Loucy (cell line): ENCODE data around the gene EVI5.

Experiments
- H2AFZ ChIP-seq: fragments of 200-600 bp; sonication (generic); 2 replicates; pipeline ENCODE4 v1.6.0; 2016; ENCODE audit warnings: antibody characterized with exemption, mild to moderate bottlenecking, low read length, moderate library complexity
- H3F3A ChIP-seq: fragments of 200-600 bp; 2 replicates; pipeline ENCODE4 v1.6.0; 2016; ENCODE audit warnings: antibody characterized with exemption, low read depth, mild to moderate bottlenecking
- H3K27me3 ChIP-seq: fragments of 200-600 bp; sonication (generic); 2 replicates; pipeline ENCODE4 v1.6.1; 2014; ENCODE audit warnings: low read length, mild to moderate bottlenecking; ENCODE audit not compliant: insufficient read depth, poor library complexity, severe bottlenecking
- H3K36me3 ChIP-seq: fragments of 200-600 bp; sonication (generic); 2 replicates; pipeline ENCODE4 v1.6.1; 2016; ENCODE audit warnings: low read length; ENCODE audit not compliant: insufficient read depth
- H3K4me1 ChIP-seq: fragments of 200-600 bp; sonication (generic); 2 replicates; pipeline ENCODE4 v1.5.1; 2014; ENCODE audit warnings: low read length, mild to moderate bottlenecking; ENCODE audit not compliant: insufficient read depth, poor library complexity, severe bottlenecking
- H3K4me2 ChIP-seq: fragments of 200-600 bp; sonication (generic); 2 replicates; pipeline ENCODE4 v1.6.0; 2014; ENCODE audit warnings: antibody characterized with exemption, low read length, low read depth, mild to moderate bottlenecking; ENCODE audit not compliant: poor library complexity, severe bottlenecking
- H3K4me3 ChIP-seq: fragments of 200-600 bp; sonication (generic); 2 replicates; pipeline ENCODE4 v1.5.1; 2014; ENCODE audit warnings: low read length, mild to moderate bottlenecking, mixed read lengths; ENCODE audit not compliant: poor library complexity, severe bottlenecking
- H3K79me2 ChIP-seq: fragments of 200-600 bp; sonication (generic); 2 replicates; pipeline ENCODE4 v1.6.1; 2014; ENCODE audit warnings: low read length; ENCODE audit not compliant: insufficient read depth
- H3K9ac ChIP-seq: fragments of 200-600 bp; sonication (generic); 2 replicates; pipeline ENCODE4 v1.6.0; 2014; ENCODE audit warnings: mild to moderate bottlenecking, low read depth, low read length, moderate library complexity; ENCODE audit not compliant: poor library complexity, severe bottlenecking
- H3K9me2 ChIP-seq: fragments of 200-600 bp; sonication (generic); replicated peaks from 2 replicates; pipeline ENCODE4 v1.6.1; 2016; ENCODE audit warnings: low read depth, low read length, mixed read lengths
- H3K9me3 ChIP-seq: fragments of 200-600 bp; sonication (generic); 2 replicates; pipeline ENCODE4 v1.6.1; 2014; ENCODE audit warnings: mild to moderate bottlenecking, antibody characterized with exemption, low read length, low read depth; ENCODE audit not compliant: insufficient read depth
- H4K20me1 ChIP-seq: fragments of 200-600 bp; sonication (generic); 2 replicates; pipeline ENCODE4 v1.6.0; 2014; ENCODE audit warnings: antibody characterized with exemption, low read length, mild to moderate bottlenecking; ENCODE audit not compliant: insufficient read depth, poor library complexity, severe bottlenecking
- EZH2phosphoT487 ChIP-seq: fragments of 200-600 bp; IDR thresholded peaks from 2 replicates; pipeline ENCODE4 v1.6.1; 2018; ENCODE audit warnings: antibody characterized with exemption, mild to moderate bottlenecking, moderate library complexity, borderline replicate concordance
- TF ChIP-seq, protein P1 (sequence below): fragments of 200-600 bp; sonication (generic); conservative IDR thresholded peaks from 2 replicates; pipeline ENCODE4 v1.5.1; 2014; ENCODE audit warnings: mild to moderate bottlenecking, antibody characterized with exemption, low read length

The EVI5 gene

DNA sequence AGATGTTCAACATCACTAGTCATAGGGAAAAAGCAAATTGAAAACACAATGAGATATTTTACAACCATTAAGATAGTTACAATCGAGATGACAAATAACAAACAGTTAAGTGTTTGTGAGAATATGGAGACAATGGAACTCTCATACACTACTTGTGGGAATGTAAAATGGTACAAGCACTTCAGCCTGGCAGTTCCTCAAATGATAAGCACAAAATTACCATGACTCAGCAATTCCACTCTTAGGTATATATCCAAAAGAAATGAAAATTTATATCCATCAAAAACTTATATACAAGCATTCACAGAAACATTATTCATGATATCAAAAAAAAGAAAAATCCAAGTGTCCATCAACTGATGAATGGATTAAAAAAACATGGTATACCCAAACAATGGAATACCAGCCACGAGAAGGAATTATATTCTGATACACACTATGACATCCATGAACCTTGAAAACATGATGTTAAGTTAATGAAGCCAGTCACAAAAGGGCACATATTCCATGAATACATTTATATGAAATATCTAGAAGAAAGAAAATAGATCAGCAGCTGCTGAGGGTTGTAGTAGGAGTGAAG lies 76.4 kb downstream of the EVI5 start:
- Histone ChIP-seq H3K9me3 (no peaks in the 10 kb centered on the region), H3K79me2 (no peaks in the 10 kb centered on the region), H4K20me1 (no peaks in the 10 kb centered on the region), H3K27me3 (no peaks in the 10 kb centered on the region), H3K4me3 (no peak overlapping the region), H3K4me1 (no peaks in the 10 kb centered on the region), H3K4me2 (no peak overlapping the region), H3K36me3 (no peaks in the 10 kb centered on the region), H3K9me2 (no peaks in the 10 kb centered on the region), H2AFZ (no peak overlapping the region), H3F3A (no peaks in the 10 kb centered on the region), H3K9ac (no peak overlapping the region)
- TF ChIP-seq, protein P1, sequence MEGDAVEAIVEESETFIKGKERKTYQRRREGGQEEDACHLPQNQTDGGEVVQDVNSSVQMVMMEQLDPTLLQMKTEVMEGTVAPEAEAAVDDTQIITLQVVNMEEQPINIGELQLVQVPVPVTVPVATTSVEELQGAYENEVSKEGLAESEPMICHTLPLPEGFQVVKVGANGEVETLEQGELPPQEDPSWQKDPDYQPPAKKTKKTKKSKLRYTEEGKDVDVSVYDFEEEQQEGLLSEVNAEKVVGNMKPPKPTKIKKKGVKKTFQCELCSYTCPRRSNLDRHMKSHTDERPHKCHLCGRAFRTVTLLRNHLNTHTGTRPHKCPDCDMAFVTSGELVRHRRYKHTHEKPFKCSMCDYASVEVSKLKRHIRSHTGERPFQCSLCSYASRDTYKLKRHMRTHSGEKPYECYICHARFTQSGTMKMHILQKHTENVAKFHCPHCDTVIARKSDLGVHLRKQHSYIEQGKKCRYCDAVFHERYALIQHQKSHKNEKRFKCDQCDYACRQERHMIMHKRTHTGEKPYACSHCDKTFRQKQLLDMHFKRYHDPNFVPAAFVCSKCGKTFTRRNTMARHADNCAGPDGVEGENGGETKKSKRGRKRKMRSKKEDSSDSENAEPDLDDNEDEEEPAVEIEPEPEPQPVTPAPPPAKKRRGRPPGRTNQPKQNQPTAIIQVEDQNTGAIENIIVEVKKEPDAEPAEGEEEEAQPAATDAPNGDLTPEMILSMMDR = no peak
- no peak for TF ChIP-seq EZH2phosphoT487

DNA sequence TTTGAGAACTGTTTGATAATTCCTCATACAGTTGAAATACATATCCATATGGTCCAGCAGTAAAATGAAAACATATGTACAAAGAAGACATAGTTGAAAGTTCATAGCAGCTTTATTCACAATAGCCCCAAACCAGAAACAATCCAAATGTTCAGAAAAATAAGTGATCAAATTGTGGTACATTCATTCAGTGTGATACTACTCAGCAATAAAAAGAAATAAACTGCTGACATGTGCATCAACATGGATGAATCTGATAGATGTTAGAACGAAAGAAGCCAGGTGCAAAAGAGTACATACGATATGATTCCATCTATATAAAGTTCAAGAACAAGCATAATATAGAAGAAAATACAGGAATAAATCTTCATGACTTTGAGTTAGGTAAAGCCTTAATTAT lies 77.2 kb downstream of the EVI5 start:
- no peaks in the 10 kb centered on the region for H3F3A ChIP-seq
- H2AFZ ChIP-seq = no peak overlapping the region
- H3K9ac ChIP-seq = no peak overlapping the region
- no peaks in the 10 kb centered on the region for H3K4me1 ChIP-seq
- H3K9me3 ChIP-seq = no peaks in the 10 kb centered on the region
- no peak overlapping the region for H3K4me2 ChIP-seq
- no peaks in the 10 kb centered on the region for H4K20me1 ChIP-seq
- no peaks in the 10 kb centered on the region for H3K36me3 ChIP-seq
- no peaks in the 10 kb centered on the region for H3K27me3 ChIP-seq
- TF ChIP-seq EZH2phosphoT487 = no peak
- TF ChIP-seq, protein P1 = no peak
- H3K4me3 ChIP-seq = no peak overlapping the region
- H3K79me2 ChIP-seq = no peaks in the 10 kb centered on the region
- H3K9me2 ChIP-seq = no peaks in the 10 kb centered on the region

DNA sequence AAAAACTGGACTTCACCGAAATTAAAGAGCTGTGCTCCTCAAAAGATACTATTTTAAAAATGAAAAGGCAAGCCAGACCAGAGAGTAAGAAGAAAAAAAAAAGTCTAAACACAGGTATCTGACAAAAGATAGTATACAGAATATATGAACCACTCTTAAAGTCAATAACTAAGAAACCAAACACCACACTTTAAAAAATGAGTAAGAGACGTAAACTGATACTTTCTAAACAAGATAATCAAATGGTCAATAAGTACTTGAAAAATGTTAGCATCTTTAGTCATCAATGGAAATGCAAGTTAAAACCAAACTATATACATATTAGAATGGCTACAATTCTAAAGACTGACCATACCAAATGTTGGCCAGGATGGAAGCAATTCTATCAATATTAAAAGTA lies 77.6 kb downstream of the EVI5 start:
- H4K20me1 ChIP-seq = no peaks in the 10 kb centered on the region
- H3K4me1 ChIP-seq = no peaks in the 10 kb centered on the region
- H3K4me3 ChIP-seq = no peak overlapping the region
- H3K4me2 ChIP-seq = no peak overlapping the region
- H3K79me2 ChIP-seq = no peaks in the 10 kb centered on the region
- H2AFZ ChIP-seq = no peak overlapping the region
- no peaks in the 10 kb centered on the region for H3F3A ChIP-seq
- TF ChIP-seq, protein P1 = no peak
- H3K27me3 ChIP-seq = no peaks in the 10 kb centered on the region
- no peaks in the 10 kb centered on the region for H3K36me3 ChIP-seq
- no peaks in the 10 kb centered on the region for H3K9me2 ChIP-seq
- no peak overlapping the region for H3K9ac ChIP-seq
- H3K9me3 ChIP-seq = no peaks in the 10 kb centered on the region
